RWPE2 (cell line): ENCODE data around the gene LHFPL4.

ENCODE experiments used
- ATAC-seq: fragments of 200-7000 bp; cut with Tn5 transposase; 3 replicates; pipeline ENCODE4 v1.9.1; 2021; ENCODE audit warnings: low read depth
- DNase-seq: peaks from one replicate; pipeline ENCODE4 v3.0.0-alpha.2; 2020; ENCODE audit warnings: low spot score
- H3K27ac ChIP-seq: fragments of 450-650 bp; 2 replicates; pipeline ENCODE4 v1.5.1; 2017; ENCODE audit warnings: mild to moderate bottlenecking; ENCODE audit not compliant: poor library complexity, severe bottlenecking
- H3K27me3 ChIP-seq: fragments of 250-450 bp; sonication (Bioruptor Pico); 2 replicates; pipeline ENCODE4 v1.5.1; 2021; ENCODE audit warnings: mild to moderate bottlenecking, moderate library complexity; ENCODE audit not compliant: insufficient read depth, poor library complexity, severe bottlenecking
- H3K36me3 ChIP-seq: fragments of 250-450 bp; sonication (Bioruptor Pico); 2 replicates; pipeline ENCODE4 v1.5.1; 2020; ENCODE audit warnings: low read depth, mild to moderate bottlenecking, moderate library complexity
- H3K4me1 ChIP-seq: fragments of 250-450 bp; sonication (Bioruptor Pico); 2 replicates; pipeline ENCODE4 v1.5.1; 2021; ENCODE audit warnings: mild to moderate bottlenecking, moderate library complexity; ENCODE audit not compliant: insufficient read depth, poor library complexity, severe bottlenecking
- H3K4me3 ChIP-seq: fragments of 250-450 bp; sonication (Bioruptor Pico); 2 replicates; pipeline ENCODE4 v1.5.1; 2021; ENCODE audit warnings: mild to moderate bottlenecking, moderate library complexity; ENCODE audit not compliant: severe bottlenecking
- H3K9me3 ChIP-seq: fragments of 250-450 bp; sonication (Bioruptor Pico); 2 replicates; pipeline ENCODE4 v1.5.1; 2021; ENCODE audit warnings: mild to moderate bottlenecking, moderate library complexity; ENCODE audit not compliant: severe bottlenecking
- TF ChIP-seq, protein P1 (sequence below): fragments of 450-650 bp; IDR thresholded peaks from one replicate; pipeline ENCODE4 v1.5.1; 2017; ENCODE audit warnings: mild to moderate bottlenecking, moderate library complexity; ENCODE audit not compliant: poor library complexity, severe bottlenecking

The LHFPL4 gene

DNA sequence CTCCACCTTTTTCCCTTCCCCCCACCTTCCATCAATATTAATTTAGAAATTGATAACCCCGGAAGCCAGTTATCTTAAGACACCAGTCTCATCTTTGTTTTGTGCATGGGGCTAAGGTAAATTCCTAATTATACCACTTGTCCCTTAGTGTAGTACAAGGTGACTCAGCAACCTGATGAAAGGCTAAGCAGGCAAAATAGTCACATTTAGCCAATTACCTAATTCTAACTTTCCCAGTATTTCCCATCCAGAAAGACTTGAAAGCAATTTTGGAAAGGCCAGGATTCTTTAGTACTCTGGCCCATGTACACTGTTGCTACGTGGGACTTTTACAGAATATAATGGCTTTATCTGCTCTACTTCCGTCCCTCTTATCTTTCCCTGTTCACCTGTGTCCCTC lies 83.6 kb downstream of the LHFPL4 start:
- no peaks in the 10 kb centered on the region for H3K27me3 ChIP-seq
- H3K27ac ChIP-seq = no peak overlapping the region
- TF ChIP-seq, protein P1, sequence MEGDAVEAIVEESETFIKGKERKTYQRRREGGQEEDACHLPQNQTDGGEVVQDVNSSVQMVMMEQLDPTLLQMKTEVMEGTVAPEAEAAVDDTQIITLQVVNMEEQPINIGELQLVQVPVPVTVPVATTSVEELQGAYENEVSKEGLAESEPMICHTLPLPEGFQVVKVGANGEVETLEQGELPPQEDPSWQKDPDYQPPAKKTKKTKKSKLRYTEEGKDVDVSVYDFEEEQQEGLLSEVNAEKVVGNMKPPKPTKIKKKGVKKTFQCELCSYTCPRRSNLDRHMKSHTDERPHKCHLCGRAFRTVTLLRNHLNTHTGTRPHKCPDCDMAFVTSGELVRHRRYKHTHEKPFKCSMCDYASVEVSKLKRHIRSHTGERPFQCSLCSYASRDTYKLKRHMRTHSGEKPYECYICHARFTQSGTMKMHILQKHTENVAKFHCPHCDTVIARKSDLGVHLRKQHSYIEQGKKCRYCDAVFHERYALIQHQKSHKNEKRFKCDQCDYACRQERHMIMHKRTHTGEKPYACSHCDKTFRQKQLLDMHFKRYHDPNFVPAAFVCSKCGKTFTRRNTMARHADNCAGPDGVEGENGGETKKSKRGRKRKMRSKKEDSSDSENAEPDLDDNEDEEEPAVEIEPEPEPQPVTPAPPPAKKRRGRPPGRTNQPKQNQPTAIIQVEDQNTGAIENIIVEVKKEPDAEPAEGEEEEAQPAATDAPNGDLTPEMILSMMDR = no peak
- ATAC-seq = no peak
- no peaks in the 10 kb centered on the region for H3K9me3 ChIP-seq
- peaks cover 100% of the 10 kb centered on the region for H3K36me3 ChIP-seq
- H3K4me3 ChIP-seq = no peak overlapping the region
- no peak for DNase-seq
- H3K4me1 ChIP-seq = no peaks in the 10 kb centered on the region

DNA sequence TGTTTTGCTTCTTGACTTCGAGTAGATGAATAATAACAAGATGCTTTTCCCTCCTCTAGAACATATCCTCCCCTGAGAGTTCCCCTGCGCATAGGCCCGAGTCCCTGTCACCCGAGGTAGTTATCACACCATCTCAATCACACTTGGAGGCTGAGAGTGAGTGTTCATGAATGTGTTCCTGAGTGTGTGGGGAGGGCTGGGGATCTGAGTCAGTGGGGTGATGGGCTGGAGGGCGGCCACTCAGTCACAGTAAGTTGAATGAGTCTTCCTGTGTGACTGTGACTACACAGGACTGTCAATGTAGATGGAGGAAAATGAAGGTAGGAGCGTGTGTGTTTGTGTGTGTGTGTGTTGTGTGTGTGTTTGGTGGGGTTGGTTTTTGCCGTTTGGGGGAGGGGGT lies 85.2 kb downstream of the LHFPL4 start:
- ATAC-seq (no peak), DNase-seq (no peak)
- TF ChIP-seq, protein P1 = no peak
- H3K4me3 ChIP-seq = no peak overlapping the region
- no peaks in the 10 kb centered on the region for H3K4me1 ChIP-seq
- H3K27ac ChIP-seq = no peak overlapping the region
- H3K9me3 ChIP-seq = no peaks in the 10 kb centered on the region
- no peaks in the 10 kb centered on the region for H3K27me3 ChIP-seq
- peaks cover 100% of the 10 kb centered on the region for H3K36me3 ChIP-seq

DNA sequence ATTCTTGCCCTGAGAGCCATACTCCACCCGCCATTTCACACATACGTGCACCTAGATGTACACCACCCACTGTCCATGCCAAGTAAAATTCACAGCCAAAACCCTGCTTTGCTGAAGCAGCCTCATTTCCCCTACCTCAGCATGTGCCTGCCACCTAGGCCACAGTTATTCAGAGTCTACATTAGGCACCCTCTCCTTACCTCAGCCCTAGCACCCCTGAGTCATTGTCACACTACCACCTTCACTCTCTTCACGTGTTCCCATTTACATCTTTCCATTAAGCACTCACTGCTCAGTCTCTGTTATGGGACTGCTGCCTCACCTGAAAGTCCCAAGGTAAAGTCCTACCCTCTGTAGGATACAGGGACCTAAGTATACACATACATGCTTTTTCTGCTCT lies 86.2 kb downstream of the LHFPL4 start:
- Histone ChIP-seq H3K4me1 (no peaks in the 10 kb centered on the region), H3K9me3 (no peaks in the 10 kb centered on the region), H3K27me3 (no peaks in the 10 kb centered on the region), H3K4me3 (no peak overlapping the region), H3K27ac (no peak overlapping the region), H3K36me3 (peaks cover 100% of the 10 kb centered on the region)
- no peak for ATAC-seq
- TF ChIP-seq, protein P1 = no peak
- no peak for DNase-seq

DNA sequence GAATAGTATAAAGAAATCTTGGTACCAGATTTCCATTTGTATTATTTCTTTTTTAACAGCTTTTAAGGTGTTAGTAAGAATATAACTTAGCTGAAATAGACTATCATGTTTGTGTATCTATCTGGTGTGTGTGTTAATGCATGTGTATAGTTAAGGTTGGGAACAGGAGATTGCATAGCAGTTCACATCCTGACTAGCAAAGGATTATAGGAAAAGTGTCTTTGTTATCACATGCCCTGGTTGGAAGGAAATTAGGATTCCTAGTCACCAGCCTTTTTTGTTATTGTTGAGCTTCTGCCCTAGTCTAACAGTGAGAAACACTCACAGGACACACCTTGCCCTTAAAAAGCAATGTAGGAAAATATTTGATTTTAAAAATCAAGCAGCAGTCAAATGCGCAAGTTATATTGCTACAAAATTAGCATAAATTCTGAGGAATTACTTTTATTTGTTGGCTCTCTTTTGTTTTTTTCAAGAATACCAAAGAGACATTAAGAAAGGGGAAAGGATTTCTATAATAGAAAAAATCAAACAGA lies 98.0 kb downstream of the LHFPL4 start:
- no peak for ATAC-seq

DNA sequence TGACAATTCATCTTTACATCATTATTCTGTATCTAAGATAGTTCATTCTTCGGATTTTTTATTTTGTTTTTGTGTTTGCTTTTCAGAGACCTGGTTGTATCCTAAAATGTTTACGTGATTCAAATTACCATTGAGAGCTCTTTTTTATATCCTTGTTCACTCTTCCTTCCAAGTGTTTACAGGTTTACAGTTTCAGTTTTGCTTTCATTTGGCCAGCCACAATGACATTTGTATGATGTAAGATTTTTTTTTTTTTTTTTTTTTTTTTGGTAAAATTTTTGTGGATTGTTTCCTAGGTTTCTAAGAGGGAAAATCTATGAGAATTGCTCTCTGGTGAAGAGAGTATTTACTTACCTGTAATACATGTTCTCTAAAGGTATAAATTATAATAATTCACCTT lies 101.2 kb downstream of the LHFPL4 start:
- Histone ChIP-seq H3K27me3 (no peaks in the 10 kb centered on the region), H3K9me3 (no peaks in the 10 kb centered on the region), H3K4me1 (no peaks in the 10 kb centered on the region), H3K36me3 (peaks cover 100% of the 10 kb centered on the region), H3K27ac (no peak overlapping the region), H3K4me3 (no peak overlapping the region)
- ATAC-seq = no peak
- TF ChIP-seq, protein P1 = no peak
- DNase-seq = no peak

More for the DNA sequence above, 98.0 kb downstream of the LHFPL4 start:
- Histone ChIP-seq H3K4me1 (no peaks in the 10 kb centered on the region), H3K27ac (no peak overlapping the region), H3K9me3 (no peaks in the 10 kb centered on the region), H3K4me3 (no peak overlapping the region), H3K27me3 (no peaks in the 10 kb centered on the region), H3K36me3 (peaks cover 100% of the 10 kb centered on the region)
- no peak for DNase-seq
- TF ChIP-seq, protein P1 = no peak
